ENCODE measurements around the gene NT5DC1.

DNA sequence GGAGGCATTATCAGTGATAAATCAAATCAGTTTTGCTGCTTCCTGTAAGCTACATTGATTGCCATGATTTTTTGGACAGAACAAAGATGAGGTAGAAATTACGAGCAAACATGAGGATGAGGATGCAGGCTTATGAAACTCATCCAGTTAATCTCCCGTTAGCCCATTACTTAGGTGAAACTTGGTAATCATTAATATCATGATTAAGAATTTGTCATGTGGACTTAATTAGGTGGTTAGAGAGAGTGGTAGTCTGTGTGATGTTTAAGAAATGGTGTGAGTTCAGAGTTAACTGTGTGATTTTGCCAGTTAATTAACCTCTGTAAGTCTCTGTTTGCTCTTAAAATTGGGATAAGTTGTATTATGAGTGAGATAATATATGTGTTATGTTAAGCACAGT is 91.2 kb downstream of the NT5DC1 start:
- TF ChIP-seq CTCF (IDR thresholded peaks at IDR 0.05; ENCODE audit: poor library complexity, severe bottlenecking) = no peak
- no peak for TF ChIP-seq TAF1 (IDR thresholded peaks at IDR 0.05; ENCODE audit: low read depth)
- TF ChIP-seq, protein P1, sequence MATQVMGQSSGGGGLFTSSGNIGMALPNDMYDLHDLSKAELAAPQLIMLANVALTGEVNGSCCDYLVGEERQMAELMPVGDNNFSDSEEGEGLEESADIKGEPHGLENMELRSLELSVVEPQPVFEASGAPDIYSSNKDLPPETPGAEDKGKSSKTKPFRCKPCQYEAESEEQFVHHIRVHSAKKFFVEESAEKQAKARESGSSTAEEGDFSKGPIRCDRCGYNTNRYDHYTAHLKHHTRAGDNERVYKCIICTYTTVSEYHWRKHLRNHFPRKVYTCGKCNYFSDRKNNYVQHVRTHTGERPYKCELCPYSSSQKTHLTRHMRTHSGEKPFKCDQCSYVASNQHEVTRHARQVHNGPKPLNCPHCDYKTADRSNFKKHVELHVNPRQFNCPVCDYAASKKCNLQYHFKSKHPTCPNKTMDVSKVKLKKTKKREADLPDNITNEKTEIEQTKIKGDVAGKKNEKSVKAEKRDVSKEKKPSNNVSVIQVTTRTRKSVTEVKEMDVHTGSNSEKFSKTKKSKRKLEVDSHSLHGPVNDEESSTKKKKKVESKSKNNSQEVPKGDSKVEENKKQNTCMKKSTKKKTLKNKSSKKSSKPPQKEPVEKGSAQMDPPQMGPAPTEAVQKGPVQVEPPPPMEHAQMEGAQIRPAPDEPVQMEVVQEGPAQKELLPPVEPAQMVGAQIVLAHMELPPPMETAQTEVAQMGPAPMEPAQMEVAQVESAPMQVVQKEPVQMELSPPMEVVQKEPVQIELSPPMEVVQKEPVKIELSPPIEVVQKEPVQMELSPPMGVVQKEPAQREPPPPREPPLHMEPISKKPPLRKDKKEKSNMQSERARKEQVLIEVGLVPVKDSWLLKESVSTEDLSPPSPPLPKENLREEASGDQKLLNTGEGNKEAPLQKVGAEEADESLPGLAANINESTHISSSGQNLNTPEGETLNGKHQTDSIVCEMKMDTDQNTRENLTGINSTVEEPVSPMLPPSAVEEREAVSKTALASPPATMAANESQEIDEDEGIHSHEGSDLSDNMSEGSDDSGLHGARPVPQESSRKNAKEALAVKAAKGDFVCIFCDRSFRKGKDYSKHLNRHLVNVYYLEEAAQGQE (IDR thresholded peaks at IDR 0.05; ENCODE audit: borderline replicate concordance) = no peak
- TF ChIP-seq EP300 (conservative IDR thresholded peaks at IDR 0.05; ENCODE audit: poor library complexity, severe bottlenecking) = no peak
- TF ChIP-seq SMC3 (conservative IDR thresholded peaks at IDR 0.05; ENCODE audit: poor library complexity) = no peak
- no peak for TF ChIP-seq MXI1 (conservative IDR thresholded peaks at IDR 0.05; ENCODE audit: poor library complexity, severe bottlenecking)
- TF ChIP-seq EZH2 (IDR thresholded peaks at IDR 0.05; ENCODE audit: borderline replicate concordance, insufficient read depth, low read length, poor library complexity, severe bottlenecking) = no peak
